Dermis blood vessel endothelial cell (primary cell): ENCODE results near the gene FADS1. TPM values are rescaled to one million over a fixed set of nuclear protein-coding genes. Genes with fewer than 3 reads are reported as not detected.
A peak's percentile ranks its signal among the peaks of the same experiment; 100 is the strongest.

Experiments
- DNase-seq: peaks from one replicate; pipeline ENCODE4 v3.0.0; 2010
- total RNA-seq: library from RNA; depleted of rRNA; stranded (reverse); fragments of >200 nt; gene quantifications from 2 replicates; pipeline ENCODE4 v1.2.3, GENCODE V29; 2014

Gene FADS1
- total RNA-seq, 1 donor from 2014 or later, result 34.9 TPM

GRCh38 chr11:61793829-61794204 is 23.0 kb downstream of the FADS1 start:
- no peak for DNase-seq

- no peak for DNase-seq
Observed at GRCh38 chr11:61793083-61793828, 23.5 kb downstream of the FADS1 start.

- DNase-seq, result peak; percentile 96
Observed at GRCh38 chr11:61792310-61793082, 24.3 kb downstream of the FADS1 start, which contains the start of the genes FEN1 and TMEM258. Gene FEN1 (plus strand): TSS chr11:61792911. CDS start chr11:61795362, 2,451 bp downstream. Gene TMEM258 (minus strand): TSS chr11:61792599. CDS start chr11:61792558, 41 bp downstream.

- DNase-seq, result peak; percentile 96
Observed at GRCh38 chr11:61791737-61792309, 25.0 kb downstream of the FADS1 start.

- peak; percentile 73 for DNase-seq
Observed at GRCh38 chr11:61787928-61788491, 28.8 kb downstream of the FADS1 start.

GRCh38 chr11:61785837-61786402 is 30.9 kb downstream of the FADS1 start:
- DNase-seq, result no peak

GRCh38 chr11:61784506-61784805 is 32.3 kb downstream of the FADS1 start:
- DNase-seq, result no peak

GRCh38 chr11:61783717-61784505 is 32.9 kb downstream of the FADS1 start:
- no peak for DNase-seq

GRCh38 chr11:61782841-61783240 is 34.0 kb downstream of the FADS1 start:
- no peak for DNase-seq

- DNase-seq, result no peak
Observed at GRCh38 chr11:61782299-61782698, 34.5 kb downstream of the FADS1 start.

- DNase-seq, result no peak
Observed at GRCh38 chr11:61781585-61781984, 35.2 kb downstream of the FADS1 start.

- no peak for DNase-seq
Observed at GRCh38 chr11:61780581-61781162, 36.1 kb downstream of the FADS1 start.

- no peak for DNase-seq
Observed at GRCh38 chr11:61779666-61780525, 36.9 kb downstream of the FADS1 start.

GRCh38 chr11:61778920-61779650 is 37.7 kb downstream of the FADS1 start:
- DNase-seq, result no peak

- no peak for DNase-seq
Observed at GRCh38 chr11:61778357-61778886, 38.4 kb downstream of the FADS1 start.

- peak; percentile 42 for DNase-seq
Observed at GRCh38 chr11:61777234-61778090, 39.3 kb downstream of the FADS1 start.

- DNase-seq, result peak; percentile 80
Observed at GRCh38 chr11:61776561-61777075, 40.2 kb downstream of the FADS1 start.
